T-cell (primary cell): Measurements from ENCODE around the gene LIPI. TPM values are rescaled to one million over a fixed set of nuclear protein-coding genes. Genes with fewer than 3 reads are reported as not detected.

Experiments
- total RNA-seq, 35 experiments: library from RNA in 6 of 35; stranded (reverse) in 6 of 35; fragments of 120-200 nt in 1 of 35; gene quantifications; one replicate each; pipeline versions ENCODE4 v1.2.1 to v1.2.4 and lab custom pipeline; 2013 to 2026

The LIPI gene
- total RNA-seq, 5 donors from 2014 or later (not counting 1 experiment from before 2014, with no cell fraction given), result not detected

Other genes starting within 250 kb of the LIPI start
- 10 to 100 TPM in 1 of 5 donors, 1 to 10 TPM in 4; 2.5 to 16.8 (median 6.2) TPM for gene RBM11, start 5.2 kb upstream of the LIPI start, total RNA-seq
- 10 to 100 TPM; 23.5 to 25.0 (median 24.4) TPM for gene HSPA13, start 172.2 kb upstream of the LIPI start, total RNA-seq